B cell (primary cell): ENCODE results near the gene OPN4. TPM values are rescaled to one million over a fixed set of nuclear protein-coding genes. Genes with fewer than 3 reads are reported as not detected.

Experiments
- ATAC-seq: fragments of 200-7000 bp; cut with Tn5 transposase; one replicate; pipeline ENCODE4 v1.10.0; 2021; ENCODE audit warnings: low read depth, mild to moderate bottlenecking, moderate number of reproducible peaks, moderate library complexity
- CTCF ChIA-PET: fragments of 350-600 bp; sonication (Branson Sonifier 250); formaldehyde crosslinking; loops from one replicate; lab custom pipeline; 2021; ENCODE audit warnings: antibody characterized with exemption, inconsistent platforms; lab: Charles Lee
- POLR2A ChIA-PET: fragments of 350-600 bp; sonication (Branson Sonifier 250); formaldehyde crosslinking; loops from one replicate; lab custom pipeline; 2021; ENCODE audit warnings: antibody characterized with exemption; lab: Charles Lee
- DNase-seq: peaks from one replicate; pipeline ENCODE4 v3.0.0; 2013
- H2AFZ ChIP-seq: 2 replicates; pipeline ENCODE4 v1.6.1; 2012; ENCODE audit warnings: mild to moderate bottlenecking, low read depth, low read length; ENCODE audit not compliant: insufficient read depth, poor library complexity, severe bottlenecking
- H3K27ac ChIP-seq, 2 donors: 1 replicate in 1 of 2; 2 replicates in 1 of 2; pipeline ENCODE4 v1.5.1; 2012 to 2013; ENCODE audit warnings: low read length in 2 of 2, mild to moderate bottlenecking in 2 of 2, moderate library complexity in 1 of 2
- H3K27me3 ChIP-seq, 4 experiments: fragments of 200-600 bp in 1 of 4; sonication (generic) in 1 of 4; replicated peaks in 1 of 4; 1 replicate in 2 of 4; 2 replicates in 2 of 4; pipeline versions ENCODE4 v1.6.1 to v1.7.0; 2013 to 2016; ENCODE audit warnings: low read length in 3 of 4, mild to moderate bottlenecking in 2 of 4, mixed read lengths in 1 of 4, moderate library complexity in 1 of 4; ENCODE audit not compliant: insufficient read depth in 4 of 4, control insufficient read depth in 3 of 4; ENCODE audit errors: control extremely low read depth in 1 of 4
- H3K36me3 ChIP-seq, 2 experiments: replicated peaks in 1 of 2; 1 replicate in 1 of 2; 2 replicates in 1 of 2; pipeline versions ENCODE4 v1.6.1 to v1.7.1; 2013; ENCODE audit warnings: low read length in 1 of 2; ENCODE audit not compliant: insufficient read depth in 2 of 2, control insufficient read depth in 1 of 2; ENCODE audit errors: control extremely low read depth in 1 of 2, extremely low read depth in 1 of 2
- H3K4me1 ChIP-seq, 2 donors: fragments of 200-600 bp in 1 of 2; sonication (generic) in 1 of 2; 1 replicate in 1 of 2; 2 replicates in 1 of 2; pipeline versions ENCODE4 v1.5.1 to v1.6.1; 2013 to 2017; ENCODE audit warnings: low read length in 2 of 2; ENCODE audit not compliant: control insufficient read depth in 2 of 2, insufficient read depth in 2 of 2
- H3K4me2 ChIP-seq: replicated peaks from 2 replicates; pipeline ENCODE3; 2012; ENCODE audit warnings: mild to moderate bottlenecking, low read depth, low read length; ENCODE audit not compliant: poor library complexity, severe bottlenecking
- H3K4me3 ChIP-seq, 5 experiments: fragments of 200-600 bp in 1 of 5; sonication (generic) in 1 of 5; 1 replicate in 3 of 5; 2 replicates in 2 of 5; pipeline versions ENCODE4 v1.5.1 to v1.7.0; 2011 to 2016; ENCODE audit warnings: low read length in 4 of 5, mild to moderate bottlenecking in 4 of 5, low read depth in 2 of 5, control low read depth in 1 of 5, moderate library complexity in 1 of 5; ENCODE audit not compliant: insufficient read depth in 1 of 5; ENCODE audit errors: control extremely low read depth in 1 of 5, extremely low read depth in 1 of 5
- H3K79me2 ChIP-seq: fragments of 200-600 bp; sonication (generic); one replicate; pipeline ENCODE4 v1.6.0; 2016; ENCODE audit warnings: low read length; ENCODE audit not compliant: control insufficient read depth, insufficient read depth
- H3K9ac ChIP-seq: fragments of 200-600 bp; sonication (generic); 2 replicates; pipeline ENCODE4 v1.6.1; 2017; ENCODE audit warnings: mild to moderate bottlenecking, low read length, moderate library complexity
- H3K9me3 ChIP-seq, 3 donors: one replicate each; pipeline versions ENCODE4 v1.6.1 to v1.7.1; 2013; ENCODE audit warnings: low read length in 2 of 3; ENCODE audit not compliant: control insufficient read depth in 2 of 3, insufficient read depth in 1 of 3; ENCODE audit errors: control extremely low read depth in 1 of 3
- H4K20me1 ChIP-seq: 2 replicates; pipeline ENCODE4 v1.6.0; 2012; ENCODE audit warnings: mild to moderate bottlenecking, low read length; ENCODE audit not compliant: insufficient read depth, control insufficient read depth, poor library complexity, severe bottlenecking
- H3K27ac Mint-ChIP-seq: one replicate; pipeline ENCODE4 v1.8.0; 2021; ENCODE audit warnings: mixed read lengths
- H3K27me3 Mint-ChIP-seq: one replicate; pipeline ENCODE4 v1.8.0; 2021; ENCODE audit warnings: mixed read lengths
- H3K4me1 Mint-ChIP-seq: one replicate; pipeline ENCODE4 v1.8.0; 2021; ENCODE audit warnings: mixed read lengths
- H3K4me3 Mint-ChIP-seq: one replicate; pipeline ENCODE4 v1.8.0; 2021; ENCODE audit warnings: mixed read lengths
- H3K9me3 Mint-ChIP-seq: one replicate; pipeline ENCODE4 v1.8.0; 2022; ENCODE audit warnings: mixed read lengths; ENCODE audit not compliant: insufficient read depth
- CTCF ChIP-seq: fragments of 200-600 bp; IDR thresholded peaks from one replicate; pipeline ENCODE4 v1.8.0; 2022; ENCODE audit warnings: antibody characterized with exemption, mild to moderate bottlenecking
- EZH2 ChIP-seq: IDR thresholded peaks from 2 replicates; pipeline ENCODE4 v1.6.1; 2012; ENCODE audit warnings: borderline replicate concordance, low read depth, mild to moderate bottlenecking, moderate library complexity, low read length; ENCODE audit not compliant: insufficient read depth, poor library complexity, severe bottlenecking
- WGBS: methylation state at CpG from one replicate; pipeline ENCODE4 v1.1.5; 2013; ENCODE audit warnings: missing lambda C conversion rate; ENCODE audit not compliant: insufficient coverage; 5-methylcytosine and 5-hydroxymethylcytosine counted together
- intact Hi-C: fragments of 100-400 bp; cut with micrococcal nuclease; formaldehyde crosslinking; loops from one replicate; pipeline ENCODE4 v1.10.0; 2022
- polyA plus RNA-seq: library from polyadenylated mRNA; depleted of rRNA; stranded (reverse); fragments of >200 nt; gene quantifications from 2 replicates; pipeline ENCODE4 v1.2.3, GENCODE V29; 2012
- total RNA-seq, 2 donors: library from RNA; stranded (reverse); fragments of 120-200 nt in 1 of 2; gene quantifications; 1 replicate in 1 of 2; 2 replicates in 1 of 2; pipeline versions ENCODE4 v1.2.3 to v1.2.4, GENCODE V29; 2013 to 2022

The OPN4 gene
- total and polyA plus RNA-seq, 2 donors (not counting 1 experiment from before 2014, with no cell fraction given) = not detected

GRCh38 chr10:86678999-86679792, 24.8 kb downstream of the OPN4 start:
- 57% methylated on average over 13 of the region's 13 CpGs for WGBS
- Mint-ChIP-seq H3K27ac (no peak overlapping the region), H3K9me3 (no peaks in the 10 kb centered on the region), H3K4me1 (peaks cover 7% of the 10 kb centered on the region), H3K27me3 (peaks cover 10% of the 10 kb centered on the region), H3K4me3 (no peak overlapping the region)
- H3K4me2 ChIP-seq = no peak overlapping the region
- no peak overlapping the region for H3K27ac ChIP-seq
- CTCF ChIA-PET = no interaction called here
- POLR2A ChIA-PET = no interaction called here
- H3K79me2 ChIP-seq = no peaks in the 10 kb centered on the region
- no peak overlapping the region for H2AFZ ChIP-seq
- intact Hi-C loops = no loop called here
- no peak overlapping the region for H3K4me3 ChIP-seq
- ATAC-seq = no peak
- H3K4me1 ChIP-seq = peaks cover 0 to 6% of the 10 kb centered on the region in 2 donors
- no peaks in the 10 kb centered on the region for H3K36me3 ChIP-seq
- H3K9me3 ChIP-seq = peaks cover 0 to 3% (median 0%) of the 10 kb centered on the region in 3 donors
- H4K20me1 ChIP-seq = no peaks in the 10 kb centered on the region
- DNase-seq = no peak
- no peak for TF ChIP-seq CTCF
- H3K9ac ChIP-seq = no peak overlapping the region
- peaks cover 0 to 2% (median 0%) of the 10 kb centered on the region in 4 experiments for H3K27me3 ChIP-seq

- Histone ChIP-seq H3K4me1 (peaks cover 0 to 6% of the 10 kb centered on the region in 2 donors), H2AFZ (no peak overlapping the region), H3K4me2 (no peak overlapping the region), H3K27ac (no peak overlapping the region), H3K27me3 (no peaks in the 10 kb centered on the region), H3K36me3 (no peaks in the 10 kb centered on the region), H3K4me3 (no peak overlapping the region), H3K79me2 (no peaks in the 10 kb centered on the region), H3K9ac (no peak overlapping the region), H4K20me1 (no peaks in the 10 kb centered on the region), H3K9me3 (peaks cover 0 to 3% (median 0%) of the 10 kb centered on the region in 3 donors)
- DNase-seq = no peak
- Mint-ChIP-seq H3K9me3 (no peaks in the 10 kb centered on the region), H3K27ac (no peak overlapping the region), H3K27me3 (peaks cover 10% of the 10 kb centered on the region), H3K4me1 (peaks cover 7% of the 10 kb centered on the region), H3K4me3 (no peak overlapping the region)
- ATAC-seq = no peak
- no peak for TF ChIP-seq CTCF
- TF ChIP-seq EZH2 = no peak
- WGBS = 84% methylated on average over 14 of the region's 14 CpGs
- ChIA-PET POLR2A (no interaction called here), CTCF (no interaction called here)
- intact Hi-C loops = no loop called here
These were observed 26.7 kb downstream of the OPN4 start for GRCh38 chr10:86681047-86681446.
